ENCODE data around the gene RPS16.

DNA sequence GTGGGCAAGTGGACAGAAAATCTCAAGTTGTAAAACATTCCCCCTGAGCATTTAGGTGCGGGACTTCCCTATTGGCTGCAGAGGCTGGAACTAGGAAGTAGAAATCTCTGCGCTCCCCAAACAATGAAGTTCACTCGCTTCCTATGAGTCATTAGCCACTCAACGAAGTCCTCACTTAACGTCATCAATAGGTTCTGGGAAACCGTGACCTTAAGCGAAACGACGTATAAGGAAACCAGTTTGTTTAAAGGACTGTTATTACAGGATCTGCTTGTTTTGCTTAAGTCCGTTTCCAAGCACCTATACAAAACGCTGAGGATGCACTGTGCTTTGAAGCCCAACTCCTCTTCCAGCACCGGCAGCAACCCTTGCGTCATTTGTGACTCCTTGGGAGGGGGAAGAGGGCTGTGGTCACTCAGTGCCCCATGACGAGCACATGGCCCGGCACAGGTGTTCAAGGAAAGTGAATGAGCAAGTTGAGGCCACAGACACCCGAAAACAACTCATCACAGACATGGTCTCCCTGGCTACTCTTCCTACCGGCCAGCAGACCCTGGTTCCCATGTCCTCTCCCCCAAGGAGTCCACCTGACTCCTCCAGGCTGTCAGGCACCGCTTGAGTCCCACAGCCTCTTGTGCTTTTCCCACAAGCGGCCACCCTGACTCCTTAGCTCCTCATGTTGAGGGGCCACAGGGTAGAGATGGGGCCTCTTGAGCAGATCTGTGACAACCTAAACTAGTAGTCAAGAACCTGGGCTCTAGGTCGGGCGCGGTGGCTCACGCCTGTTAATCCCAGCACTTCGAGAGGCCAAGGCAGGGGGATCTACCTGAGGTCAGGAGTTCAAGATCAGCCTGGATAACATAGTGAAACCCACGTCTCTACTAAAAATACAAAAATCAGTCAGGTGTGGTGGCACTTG, 4.8 kb downstream of the RPS16 start:
- TF ChIP-seq GATA3 (IDR thresholded peaks at IDR 0.05; ENCODE audit: low read depth, low read length) (no peak), GATA2 (IDR thresholded peaks at IDR 0.05; ENCODE audit: low read depth, low read length) (no peak)

All from SH-SY5Y (cell line).